SIG-M5 (cell line): ENCODE results near the gene ERBB4.

Experiments used
- DNase-seq: peaks from one replicate; lab custom pipeline; 2025; lab: John Stamatoyannopoulos, UW

ERBB4 gene

GRCh38 chr2:211344289-211344688 lies 1194.3 kb downstream of the ERBB4 start:
- DNase-seq: no peak

DNA sequence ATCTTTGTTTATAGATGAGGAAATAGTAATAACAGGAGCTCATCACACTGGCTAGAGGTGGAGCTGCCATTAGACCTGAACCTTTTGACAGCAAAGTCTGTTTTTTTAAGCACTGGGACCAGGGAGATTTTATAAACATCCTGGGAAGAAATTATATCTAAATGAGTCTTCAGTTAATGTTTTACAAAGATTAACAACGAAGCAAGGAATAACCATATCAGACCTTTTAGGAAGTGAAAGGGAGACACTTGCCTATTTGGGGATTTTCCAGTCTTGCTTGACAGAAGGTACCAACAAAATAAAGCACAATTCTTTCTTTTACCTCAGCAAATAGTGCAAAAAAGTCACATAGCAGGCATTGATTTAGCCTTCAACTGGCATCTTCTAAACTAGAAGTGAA lies 1205.2 kb downstream of the ERBB4 start:
- DNase-seq: no peak

- no peak for DNase-seq
These were observed 1206.9 kb downstream of the ERBB4 start for GRCh38 chr2:211331736-211332135.

DNA sequence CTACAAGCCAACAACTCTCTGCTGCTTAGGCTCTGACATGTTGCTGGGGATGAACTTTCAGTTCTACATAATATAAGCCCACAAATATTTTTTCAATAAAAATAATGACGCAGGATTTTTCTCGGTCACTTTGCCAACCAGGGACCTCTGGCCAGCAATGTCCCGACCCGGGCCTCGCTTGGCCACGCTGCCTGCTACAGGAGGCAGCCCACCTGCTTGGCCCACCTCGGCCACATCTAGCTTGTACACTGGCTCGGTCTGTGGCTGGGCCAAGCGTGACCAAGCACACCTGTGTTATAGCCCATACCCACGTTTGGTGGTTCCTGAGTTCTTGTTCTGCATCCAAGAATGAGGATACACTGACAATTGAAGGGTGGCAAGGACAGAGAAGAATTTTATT lies 1208.7 kb downstream of the ERBB4 start:
- no peak for DNase-seq

GRCh38 chr2:211329421-211329820 lies 1209.2 kb downstream of the ERBB4 start:
- DNase-seq: no peak

GRCh38 chr2:211328126-211328525 lies 1210.5 kb downstream of the ERBB4 start:
- DNase-seq: no peak
